Body of pancreas (tissue), 4 donors: Measurements from ENCODE around the gene GADD45B. TPM values are rescaled to one million over a fixed set of nuclear protein-coding genes. Genes with fewer than 3 reads are reported as not detected.

Experiments used
- ATAC-seq: fragments of 150-250 bp; one replicate; pipeline ENCODE4 v1.9.1; 2016
- DNase-seq, 4 donors: peaks; one replicate each; pipeline ENCODE4 v3.0.0-alpha.2; 2019
- H3K27ac ChIP-seq, 4 donors: fragments of 200-600 bp; sonication (generic); 1 replicate in 3 of 4; 2 replicates in 1 of 4; pipeline versions ENCODE4 v1.5.1 to v1.6.1; 2016 to 2019; ENCODE audit warnings: mild to moderate bottlenecking in 1 of 4, mixed read lengths in 1 of 4, moderate library complexity in 1 of 4
- H3K27me3 ChIP-seq, 2 donors: fragments of 200-600 bp; sonication (generic); one replicate each; pipeline ENCODE4 v1.6.0; 2016; ENCODE audit warnings: mild to moderate bottlenecking in 1 of 2
- H3K36me3 ChIP-seq, 2 donors: fragments of 200-600 bp; sonication (generic); replicated peaks in 1 of 2; 2 replicates each; pipeline ENCODE4 v1.5.1; 2016; ENCODE audit warnings: low read depth in 2 of 2; ENCODE audit not compliant: insufficient read depth in 1 of 2
- H3K4me1 ChIP-seq: fragments of 200-600 bp; sonication (generic); one replicate; pipeline ENCODE4 v1.6.0; 2016
- H3K4me3 ChIP-seq, 2 donors: fragments of 200-600 bp; sonication (generic); 1 replicate in 1 of 2; 2 replicates in 1 of 2; pipeline ENCODE4 v1.5.1; 2016 to 2019
- H3K9me3 ChIP-seq, 3 donors: fragments of 200-600 bp; sonication (generic); 1 replicate in 2 of 3; 2 replicates in 1 of 3; pipeline ENCODE4 v1.5.1; 2016
- CTCF ChIP-seq, 7 experiments: fragments of 450-650 bp in 4 of 7; fragments of 200-600 bp in 3 of 7; sonication (generic) in 3 of 7; IDR thresholded peaks; one replicate each; pipeline ENCODE4 v1.5.1; 2016 to 2019; ENCODE audit warnings: antibody characterized with exemption in 7 of 7
- POLR2A ChIP-seq, 3 donors: fragments of 450-650 bp; IDR thresholded peaks; one replicate each; pipeline ENCODE4 v1.6.1; 2016; ENCODE audit warnings: antibody characterized with exemption in 3 of 3, mild to moderate bottlenecking in 2 of 3
- WGBS, 2 donors: methylation state at CpG; one replicate each; pipeline ENCODE4 v1.1.5; 2017; 5-methylcytosine and 5-hydroxymethylcytosine counted together
- intact Hi-C: fragments of 100-400 bp; cut with DNase I; formaldehyde crosslinking; loops from one replicate; pipeline ENCODE4 v1.15.1; 2023
- total RNA-seq, 2 donors: library from RNA; depleted of rRNA; stranded (reverse); fragments of >200 nt; gene quantifications; one replicate each; pipeline ENCODE4 v1.1.0, GENCODE V29; 2016

Gene GADD45B
- total RNA-seq, 2 donors from 2014 or later, result 68.0 to 84.7 TPM

- H3K27ac ChIP-seq, result no peak overlapping the region
These were observed 47.8 kb downstream of the GADD45B start for GRCh38 chr19:2523630-2524311.

GRCh38 chr19:2524361-2524839 is 48.5 kb downstream of the GADD45B start:
- H3K27me3 ChIP-seq, result no peaks in the 10 kb centered on the region
- no peak overlapping the region for H3K27ac ChIP-seq
- intact Hi-C loops, result no loop called here
- no peak overlapping the region for H3K4me3 ChIP-seq
- H3K36me3 ChIP-seq, result no peaks in the 10 kb centered on the region
- no peaks in the 10 kb centered on the region for H3K9me3 ChIP-seq
- TF ChIP-seq POLR2A (IDR thresholded peaks at IDR 0.05) (no peak), CTCF (IDR thresholded peaks at IDR 0.05) (peak in 1 of 7 experiments; percentile 51)
- ATAC-seq (no peak), DNase-seq (no peak)
- 90 to 92% methylated on average over 15 to 16 of the region's 16 CpGs for WGBS, 2 donors
- H3K4me1 ChIP-seq, result no peaks in the 10 kb centered on the region

More at GRCh38 chr19:2523630-2524311, 47.8 kb downstream of the GADD45B start:
- no peaks in the 10 kb centered on the region for H3K4me1 ChIP-seq
- H3K9me3 ChIP-seq, result no peaks in the 10 kb centered on the region
- H3K27me3 ChIP-seq, result no peaks in the 10 kb centered on the region
- ATAC-seq (no peak), DNase-seq (no peak)
- no peaks in the 10 kb centered on the region for H3K36me3 ChIP-seq
- no peak for TF ChIP-seq POLR2A (IDR thresholded peaks at IDR 0.05)
- TF ChIP-seq CTCF (IDR thresholded peaks at IDR 0.05), result no peak
- WGBS, 2 donors, result 80% methylated on average over 14 to 20 of the region's 20 CpGs
- H3K4me3 ChIP-seq, result no peak overlapping the region
- intact Hi-C loops, result no loop called here

GRCh38 chr19:2524840-2525723 is 49.2 kb downstream of the GADD45B start:
- Histone ChIP-seq H3K4me3 (no peak overlapping the region), H3K27me3 (no peaks in the 10 kb centered on the region), H3K27ac (no peak overlapping the region), H3K4me1 (no peaks in the 10 kb centered on the region), H3K36me3 (no peaks in the 10 kb centered on the region), H3K9me3 (no peaks in the 10 kb centered on the region)
- TF ChIP-seq CTCF (IDR thresholded peaks at IDR 0.05), result no peak
- no peak for TF ChIP-seq POLR2A (IDR thresholded peaks at IDR 0.05)
- ATAC-seq (no peak), DNase-seq (no peak)
- WGBS, 2 donors, result 84 to 87% methylated on average over 41 to 43 of the region's 45 CpGs
- intact Hi-C loops, result no loop called here

- intact Hi-C loops, result no loop called here
- Histone ChIP-seq H3K9me3 (no peaks in the 10 kb centered on the region), H3K36me3 (no peaks in the 10 kb centered on the region), H3K4me3 (no peak overlapping the region), H3K4me1 (no peaks in the 10 kb centered on the region), H3K27ac (no peak overlapping the region), H3K27me3 (no peaks in the 10 kb centered on the region)
- no peak for ATAC-seq
- TF ChIP-seq CTCF (IDR thresholded peaks at IDR 0.05) (no peak), POLR2A (IDR thresholded peaks at IDR 0.05) (no peak)
- WGBS, 2 donors, result 69 to 89% methylated on average over 4 to 12 of the region's 14 CpGs
- no peak for DNase-seq
These were observed 51.2 kb downstream of the GADD45B start for GRCh38 chr19:2527171-2527570.
